CD4-positive, alpha-beta T cell (primary cell): ENCODE data around the gene F2RL1. TPM values are rescaled to one million over a fixed set of nuclear protein-coding genes. Genes with fewer than 3 reads are reported as not detected.

ENCODE experiments used
- ATAC-seq: fragments of 200-7000 bp; cut with Tn5 transposase; one replicate; pipeline ENCODE4 v1.10.0; 2022; ENCODE audit warnings: mild to moderate bottlenecking; ENCODE audit not compliant: poor library complexity
- CTCF ChIA-PET: fragments of 350-600 bp; sonication (Branson Sonifier 250); formaldehyde crosslinking; loops from one replicate; lab custom pipeline; 2021; ENCODE audit warnings: antibody characterized with exemption, inconsistent platforms; lab: Charles Lee
- POLR2A ChIA-PET: fragments of 350-600 bp; sonication (Branson Sonifier 250); formaldehyde crosslinking; loops from one replicate; lab custom pipeline; 2021; ENCODE audit warnings: antibody characterized with exemption, inconsistent platforms; lab: Charles Lee
- DNase-seq, 14 experiments: peaks; one replicate each; pipeline ENCODE4 v3.0.0-alpha.2; 2013 to 2020; ENCODE audit warnings: mixed read lengths in 2 of 14
- H3K27ac ChIP-seq, 2 donors: one replicate each; pipeline versions ENCODE4 v1.5.1 to v1.7.0; 2013; ENCODE audit warnings: low read length in 2 of 2, low read depth in 1 of 2, mild to moderate bottlenecking in 1 of 2
- H3K27me3 ChIP-seq, 2 experiments: 1 replicate in 1 of 2; 2 replicates in 1 of 2; pipeline versions ENCODE4 v1.6.1 to v1.7.0; 2013; ENCODE audit warnings: low read length in 2 of 2, control low read depth in 1 of 2, mild to moderate bottlenecking in 1 of 2, moderate library complexity in 1 of 2; ENCODE audit not compliant: insufficient read depth in 2 of 2, control insufficient read depth in 1 of 2
- H3K36me3 ChIP-seq: one replicate; pipeline ENCODE4 v1.6.1; 2013; ENCODE audit warnings: low read length, control low read depth; ENCODE audit not compliant: insufficient read depth
- H3K4me1 ChIP-seq: one replicate; pipeline ENCODE4 v1.6.1; 2013; ENCODE audit warnings: low read length, control low read depth; ENCODE audit not compliant: insufficient read depth
- H3K4me3 ChIP-seq: one replicate; pipeline ENCODE4 v1.5.1; 2013; ENCODE audit warnings: mild to moderate bottlenecking, low read length, moderate library complexity
- H3K9me3 ChIP-seq, 2 experiments: 1 replicate in 1 of 2; 2 replicates in 1 of 2; pipeline versions ENCODE4 v1.6.1 to v1.7.0; 2013; ENCODE audit warnings: low read length in 2 of 2, mild to moderate bottlenecking in 2 of 2, control low read depth in 1 of 2, moderate library complexity in 1 of 2; ENCODE audit not compliant: control insufficient read depth in 1 of 2, insufficient read depth in 1 of 2
- H3K27ac Mint-ChIP-seq: one replicate; pipeline ENCODE4 v1.8.0; 2020; ENCODE audit warnings: mixed read lengths
- H3K27me3 Mint-ChIP-seq: one replicate; pipeline ENCODE4 v1.8.0; 2021; ENCODE audit warnings: mixed read lengths
- H3K36me3 Mint-ChIP-seq: one replicate; pipeline ENCODE4 v1.8.0; 2021; ENCODE audit warnings: low read depth, mixed read lengths
- H3K4me1 Mint-ChIP-seq: one replicate; pipeline ENCODE4 v1.8.0; 2021; ENCODE audit warnings: low read depth, mixed read lengths
- H3K4me3 Mint-ChIP-seq: one replicate; pipeline ENCODE4 v1.8.0; 2020; ENCODE audit warnings: mild to moderate bottlenecking, mixed read lengths
- H3K9me3 Mint-ChIP-seq: one replicate; pipeline ENCODE4 v1.8.0; 2020; ENCODE audit warnings: mixed read lengths
- CTCF ChIP-seq: fragments of 200-600 bp; IDR thresholded peaks from one replicate; pipeline ENCODE4 v1.8.0; 2022; ENCODE audit warnings: antibody characterized with exemption, mild to moderate bottlenecking
- intact Hi-C, 2 experiments: fragments of 100-400 bp; cut with DNase I in 1 of 2; cut with micrococcal nuclease in 1 of 2; formaldehyde crosslinking; loops; one replicate each; pipeline versions ENCODE4 v1.15.1 to v1.9.0; 2023 to 2025; cut with DNase I, micrococcal nuclease
- total RNA-seq, 174 experiments: library from RNA in 2 of 174; stranded (reverse) in 2 of 174; gene quantifications; one replicate each; pipeline ENCODE4 v1.2.3 and lab custom pipeline; 2021 to 2026

The F2RL1 gene
- total RNA-seq, 2 experiments from 2014 or later = 1.7 to 2.1 TPM

DNA sequence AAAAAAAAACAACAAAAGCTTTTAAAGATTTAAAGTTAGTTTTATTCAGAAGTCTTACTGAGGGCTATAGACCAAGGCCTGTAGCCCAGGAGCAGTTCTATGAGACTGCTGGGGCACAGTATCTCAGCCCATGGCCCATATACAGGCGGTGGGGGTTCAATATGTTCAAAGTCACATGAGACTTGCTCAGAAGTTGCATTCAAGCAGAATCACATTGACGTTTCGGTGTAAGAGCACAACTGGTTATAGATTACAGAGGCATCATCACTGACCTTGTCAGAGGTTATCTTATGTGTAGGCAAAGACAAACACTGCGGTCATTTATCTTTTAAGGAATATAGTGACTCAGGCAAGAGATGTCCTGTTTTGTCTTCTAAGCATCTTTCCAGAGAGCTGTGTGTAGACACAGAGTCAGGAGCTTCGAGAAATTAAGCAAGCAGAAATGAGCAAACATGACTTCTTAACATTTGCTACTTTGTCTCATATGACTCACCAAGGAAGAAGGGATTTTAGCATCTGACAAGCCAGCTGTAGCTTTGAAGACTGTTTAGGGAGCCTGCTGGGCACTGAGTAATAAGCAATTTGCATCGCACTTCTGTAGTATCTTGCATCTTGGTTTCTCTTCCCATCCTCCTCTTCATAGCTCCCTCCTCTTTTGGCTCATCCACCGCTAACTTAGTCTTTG lies 12.9 kb upstream of the F2RL1 start:
- Histone ChIP-seq H3K4me3 (no peak overlapping the region), H3K4me1 (no peaks in the 10 kb centered on the region), H3K27me3 (no peaks in the 10 kb centered on the region), H3K9me3 (no peaks in the 10 kb centered on the region), H3K36me3 (no peaks in the 10 kb centered on the region), H3K27ac (no peak overlapping the region)
- H3K27ac Mint-ChIP-seq = no peak overlapping the region
- no peaks in the 10 kb centered on the region for H3K27me3 Mint-ChIP-seq
- no peaks in the 10 kb centered on the region for H3K4me1 Mint-ChIP-seq
- ChIA-PET CTCF (interaction anchor here (1.9 kb wide), 1 partner anchor 32 kb away, joined by 6 read pairs; no protein-coding TSS in a partner anchor), POLR2A (no interaction called here)
- no peak overlapping the region for H3K4me3 Mint-ChIP-seq
- H3K9me3 Mint-ChIP-seq = no peaks in the 10 kb centered on the region
- no peaks in the 10 kb centered on the region for H3K36me3 Mint-ChIP-seq
- intact Hi-C loops = no loop called here
- TF ChIP-seq CTCF = no peak
- ATAC-seq = no peak
- no peak for DNase-seq

- no peaks in the 10 kb centered on the region for H3K27me3 Mint-ChIP-seq
- H3K9me3 Mint-ChIP-seq = no peaks in the 10 kb centered on the region
- TF ChIP-seq CTCF = no peak
- no peak for ATAC-seq
- no peak for DNase-seq
- no peaks in the 10 kb centered on the region for H3K36me3 ChIP-seq
- H3K4me1 ChIP-seq = no peaks in the 10 kb centered on the region
- ChIA-PET POLR2A (no interaction called here), CTCF (interaction anchor here (0.6 to 1.9 kb wide), 2 partner anchors 33 to 316 kb away, joined by 5 to 6 read pairs; no protein-coding TSS in a partner anchor)
- no peaks in the 10 kb centered on the region for H3K27me3 ChIP-seq
- H3K36me3 Mint-ChIP-seq = no peaks in the 10 kb centered on the region
- no peaks in the 10 kb centered on the region for H3K9me3 ChIP-seq
- intact Hi-C loops = no loop called here
- no peaks in the 10 kb centered on the region for H3K4me1 Mint-ChIP-seq
- no peak overlapping the region for H3K4me3 Mint-ChIP-seq
- H3K27ac ChIP-seq = no peak overlapping the region
- no peak overlapping the region for H3K4me3 ChIP-seq
- no peak overlapping the region for H3K27ac Mint-ChIP-seq
Observed at GRCh38 chr5:76807296-76807695, 11.5 kb upstream of the F2RL1 start.

- TF ChIP-seq CTCF = no peak
- no peak overlapping the region for H3K4me3 Mint-ChIP-seq
- ATAC-seq (no peak), DNase-seq (no peak)
- H3K4me1 Mint-ChIP-seq = no peaks in the 10 kb centered on the region
- no peaks in the 10 kb centered on the region for H3K36me3 ChIP-seq
- H3K27ac ChIP-seq = no peak overlapping the region
- no peaks in the 10 kb centered on the region for H3K27me3 Mint-ChIP-seq
- H3K36me3 Mint-ChIP-seq = no peaks in the 10 kb centered on the region
- CTCF ChIA-PET = no interaction called here
- H3K9me3 Mint-ChIP-seq = no peaks in the 10 kb centered on the region
- H3K4me1 ChIP-seq = no peaks in the 10 kb centered on the region
- POLR2A ChIA-PET = no interaction called here
- H3K9me3 ChIP-seq = no peaks in the 10 kb centered on the region
- H3K27ac Mint-ChIP-seq = no peak overlapping the region
- H3K4me3 ChIP-seq = no peak overlapping the region
- no peaks in the 10 kb centered on the region for H3K27me3 ChIP-seq
- intact Hi-C loops = no loop called here
Observed at GRCh38 chr5:76808141-76808691, 10.6 kb upstream of the F2RL1 start.
